ACHN (cell line): ENCODE measurements around the gene WDR64.

Experiments used
- DNase-seq: peaks from one replicate; pipeline ENCODE4 v3.0.0-alpha.2; 2015
- in situ Hi-C: cut with HindIII; loops from 2 replicates; pipeline ENCODE4 v1.10.0; 2017; ENCODE audit warnings: low sequenced_read_pairs, low pct_ligation_motif_present, low pct_unique_long_range_greater_than_20kb

Gene WDR64

DNA sequence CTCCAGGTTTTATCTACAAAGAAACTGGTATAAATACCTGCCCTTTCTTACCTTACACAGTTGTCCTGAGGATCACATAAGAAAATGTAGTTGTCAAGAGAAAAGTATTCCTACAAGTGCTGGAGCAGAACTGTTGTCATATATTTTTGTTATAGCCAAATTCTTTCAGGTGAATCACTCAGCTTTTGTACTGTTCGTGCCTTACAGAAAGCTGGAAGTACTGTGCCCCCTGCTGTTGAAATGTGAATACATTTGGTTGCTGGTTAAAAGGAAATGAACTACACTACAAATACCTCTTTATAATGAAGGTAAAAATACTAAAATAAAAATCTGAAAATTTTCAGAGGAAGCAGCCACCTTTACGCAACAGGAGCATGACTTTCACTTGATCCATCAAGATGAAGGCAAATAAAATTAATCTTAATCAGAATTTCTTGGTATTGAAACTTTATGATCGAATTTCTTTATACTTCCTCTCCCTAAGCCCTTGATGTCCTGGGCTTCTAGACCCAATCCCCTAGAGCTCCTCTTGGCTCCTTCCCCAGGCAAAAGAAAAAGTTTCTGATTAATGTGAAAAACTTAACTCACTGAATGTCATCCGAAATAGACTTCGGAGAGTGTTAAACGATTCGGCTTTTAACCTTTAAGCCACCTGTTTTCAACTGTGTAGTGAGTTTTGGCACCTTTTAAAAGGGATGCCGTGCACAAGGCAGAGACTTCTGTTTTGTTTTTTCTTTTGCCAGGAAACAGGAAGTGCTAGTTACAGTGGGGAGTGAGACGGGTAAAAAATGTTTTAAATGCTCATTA is 24.4 kb upstream of the WDR64 start:
- peak; percentile 84 for DNase-seq
- in situ Hi-C loops, result loop anchor here (25.0 kb wide), 1 partner anchor 235 kb away; no protein-coding TSS in a partner anchor

DNA sequence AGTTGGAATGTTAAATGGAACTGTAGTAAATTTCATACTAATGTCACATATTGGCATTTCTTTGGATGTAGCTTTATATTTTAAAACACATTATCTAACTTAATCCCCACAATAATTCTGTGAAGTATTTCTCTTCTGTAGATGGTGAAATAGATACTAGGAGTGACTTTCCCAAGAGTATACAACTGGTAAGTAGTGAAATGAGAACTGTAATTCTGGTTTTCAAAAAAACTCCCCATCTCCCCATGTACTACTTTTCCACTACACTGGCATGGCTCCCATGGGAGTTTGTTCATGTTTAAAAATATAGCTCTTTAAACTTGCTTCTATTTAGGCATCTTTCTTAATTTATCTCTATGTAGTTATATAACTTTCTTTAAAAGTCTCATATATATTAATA is 22.1 kb upstream of the WDR64 start:
- no peak for DNase-seq
- in situ Hi-C loops, result loop anchor here (25.0 kb wide), 1 partner anchor 232 kb away; no protein-coding TSS in a partner anchor

DNA sequence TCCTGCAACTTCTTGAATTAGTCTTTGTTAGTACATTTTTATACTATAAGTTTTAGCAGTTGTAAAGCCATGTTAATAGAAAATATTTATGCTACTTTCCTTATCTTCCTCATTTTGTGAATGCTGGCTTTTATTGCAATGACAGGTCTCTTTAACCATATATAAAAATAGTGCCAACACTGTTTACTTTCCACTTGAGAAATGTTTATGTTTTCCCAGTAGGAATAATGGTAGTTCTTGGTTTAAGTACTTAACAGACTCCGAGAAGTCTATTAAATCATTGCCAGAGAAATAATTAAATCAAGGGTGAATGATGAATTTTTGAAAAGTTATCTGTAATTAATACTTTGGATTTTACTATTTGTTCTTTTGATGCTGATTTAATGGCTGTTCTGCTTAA is 21.6 kb upstream of the WDR64 start:
- DNase-seq, result no peak
- in situ Hi-C loops, result loop anchor here (25.0 kb wide), 1 partner anchor 232 kb away; no protein-coding TSS in a partner anchor

DNA sequence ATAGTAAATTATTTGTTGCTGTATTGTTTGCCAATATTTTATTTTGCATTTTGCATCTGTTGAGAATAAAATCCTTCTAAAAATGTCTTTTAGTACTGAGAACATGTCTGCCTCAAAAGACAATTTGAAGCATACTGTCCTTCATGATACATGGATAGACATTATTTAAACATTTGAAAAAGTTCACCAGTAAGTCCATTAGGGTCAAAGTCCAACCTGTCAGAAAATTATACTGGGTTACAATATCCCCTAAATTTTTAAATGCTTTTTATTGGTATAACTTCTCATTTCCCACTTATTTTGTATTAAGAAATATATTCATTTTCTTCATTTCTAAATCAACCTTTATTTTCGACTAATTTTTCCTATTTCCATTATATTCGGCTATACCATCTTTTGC is 21.2 kb upstream of the WDR64 start:
- no peak for DNase-seq
- in situ Hi-C loops, result loop anchor here (25.0 kb wide), 1 partner anchor 231 kb away; no protein-coding TSS in a partner anchor

DNA sequence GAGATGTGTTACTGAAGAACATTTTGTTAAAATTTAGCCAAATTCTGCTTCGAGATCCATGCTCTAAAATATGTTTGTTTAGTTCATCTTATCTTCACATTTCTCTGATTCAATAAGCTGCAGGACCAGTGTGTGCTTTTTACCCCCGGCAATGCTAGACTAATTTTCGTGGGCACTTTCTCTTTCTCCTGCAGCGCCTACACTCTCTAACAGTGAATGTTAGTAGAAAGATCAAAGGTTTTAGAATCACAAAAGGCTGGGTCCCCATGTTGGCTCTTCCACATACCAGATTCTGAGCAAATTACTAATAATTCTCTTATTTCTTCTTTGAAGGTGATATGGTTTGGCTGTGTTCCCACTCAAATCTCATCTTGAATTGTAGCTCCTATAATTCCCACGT is 20.4 kb upstream of the WDR64 start:
- in situ Hi-C loops, result loop anchor here (25.0 kb wide), 1 partner anchor 231 kb away; no protein-coding TSS in a partner anchor
- no peak for DNase-seq

DNA sequence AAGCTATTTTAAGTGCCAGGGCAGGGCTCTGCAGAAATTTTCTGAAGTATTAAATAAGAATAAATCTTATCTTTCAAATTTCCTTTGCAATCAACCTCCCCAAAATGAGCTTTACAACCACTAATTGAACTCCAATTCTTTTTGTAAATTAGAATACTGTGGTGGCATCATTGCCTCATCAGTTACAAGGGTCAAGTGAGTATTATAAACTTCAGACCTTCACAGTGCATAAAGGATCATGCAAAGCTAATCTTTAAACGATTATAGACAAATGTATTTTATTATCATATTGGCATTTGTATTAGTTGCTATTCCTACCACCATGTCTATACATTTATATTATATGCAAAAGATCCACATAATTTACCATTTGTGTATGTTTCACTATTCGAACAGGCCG is 19.1 kb upstream of the WDR64 start:
- in situ Hi-C loops, result loop anchor here (25.0 kb wide), 1 partner anchor 229 kb away; no protein-coding TSS in a partner anchor
- no peak for DNase-seq

DNA sequence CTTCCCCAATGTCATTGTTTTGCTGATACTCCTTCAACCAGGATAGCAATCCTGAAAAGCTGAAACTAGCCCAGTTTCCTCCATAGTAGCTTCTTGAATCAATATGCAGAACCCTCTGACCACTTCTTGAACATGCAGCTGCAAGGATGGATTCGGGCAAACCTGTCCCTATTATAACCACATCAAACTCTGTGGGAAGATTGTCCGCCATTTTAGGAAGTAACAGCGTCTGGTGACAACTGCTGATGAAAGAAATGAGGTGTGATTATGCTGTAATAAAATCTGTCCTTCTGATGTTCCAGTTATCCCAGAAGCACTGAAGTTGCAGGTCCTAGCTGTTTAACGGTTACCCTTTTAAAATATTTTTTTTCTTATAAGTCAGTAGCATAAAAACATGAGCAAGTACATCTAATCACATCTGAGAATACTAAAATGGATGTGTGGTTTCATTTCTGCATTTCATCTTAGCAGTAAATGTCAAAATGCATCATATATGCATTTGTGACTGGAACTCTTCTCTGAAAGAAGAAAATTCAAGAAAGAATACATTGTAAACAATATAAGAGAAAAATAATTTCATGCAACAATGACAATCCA is 16.4 kb upstream of the WDR64 start:
- no peak for DNase-seq
- in situ Hi-C loops, result loop anchor here (25.0 kb wide), 1 partner anchor 227 kb away; no protein-coding TSS in a partner anchor

DNA sequence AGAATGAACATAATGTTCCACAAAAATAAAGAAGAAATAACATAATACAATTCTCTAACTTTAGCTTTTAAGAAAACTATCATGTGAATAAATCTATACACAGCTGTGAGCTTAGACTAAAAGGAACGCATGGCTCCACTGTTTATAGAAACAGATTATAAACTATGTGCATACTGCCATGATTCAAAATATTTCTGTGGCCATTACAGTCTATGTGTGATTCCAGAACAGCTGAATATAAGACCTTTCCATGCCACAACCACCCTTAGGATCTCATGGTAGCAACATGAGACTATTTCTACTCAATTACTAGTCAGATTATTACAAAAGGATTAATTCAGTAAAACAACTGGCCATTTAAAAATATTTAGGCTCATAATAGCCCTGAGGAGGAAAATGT is 15.8 kb upstream of the WDR64 start:
- DNase-seq, result no peak
- in situ Hi-C loops, result loop anchor here (25.0 kb wide), 1 partner anchor 226 kb away; no protein-coding TSS in a partner anchor

DNA sequence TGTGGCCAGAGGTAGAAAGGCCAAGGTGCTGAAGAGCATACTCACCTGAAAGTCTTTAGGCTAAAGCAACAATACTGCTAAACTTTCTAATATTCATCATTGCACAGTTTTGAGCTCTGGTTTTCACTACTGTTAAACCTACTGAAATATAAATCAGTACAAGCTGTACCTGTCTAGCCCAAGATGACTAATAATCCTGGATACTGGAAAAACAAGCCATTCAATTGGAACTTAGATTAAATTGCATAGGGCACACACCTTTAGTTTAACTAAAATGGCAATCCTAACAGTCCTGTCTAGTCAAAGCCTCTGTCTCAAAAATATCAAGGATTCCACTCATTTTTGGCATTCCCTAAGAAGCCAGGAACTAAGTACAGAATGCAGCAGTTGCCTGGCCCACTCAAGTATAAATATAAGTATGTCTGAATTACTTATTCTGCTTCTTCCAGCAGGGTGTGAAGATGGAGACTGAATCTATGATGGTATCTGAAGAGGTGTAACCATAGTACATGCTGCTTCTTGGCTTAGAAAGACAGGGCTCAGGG is 15.0 kb upstream of the WDR64 start:
- peak; percentile 24 for DNase-seq
- in situ Hi-C loops, result loop anchor here (25.0 kb wide), 1 partner anchor 225 kb away; no protein-coding TSS in a partner anchor

DNA sequence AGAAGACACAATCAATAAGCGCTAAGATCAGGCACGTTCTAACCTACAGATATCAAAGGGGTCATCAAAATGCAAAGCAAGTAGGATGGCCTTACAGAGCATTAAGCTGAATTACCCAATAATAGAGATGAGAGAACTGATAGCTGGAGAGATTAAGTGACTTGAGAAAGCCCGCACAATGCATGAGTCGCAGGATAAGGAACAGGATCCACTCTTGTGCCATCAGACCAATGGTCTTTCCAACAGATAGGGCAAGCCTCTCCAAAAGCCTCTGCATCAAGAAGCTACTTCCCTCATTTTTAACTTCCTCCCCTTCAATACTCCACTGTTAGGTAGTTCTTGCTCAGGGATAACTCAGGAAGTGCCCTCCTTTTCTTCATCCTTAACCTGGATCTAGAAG is 14.5 kb upstream of the WDR64 start:
- DNase-seq, result no peak

DNA sequence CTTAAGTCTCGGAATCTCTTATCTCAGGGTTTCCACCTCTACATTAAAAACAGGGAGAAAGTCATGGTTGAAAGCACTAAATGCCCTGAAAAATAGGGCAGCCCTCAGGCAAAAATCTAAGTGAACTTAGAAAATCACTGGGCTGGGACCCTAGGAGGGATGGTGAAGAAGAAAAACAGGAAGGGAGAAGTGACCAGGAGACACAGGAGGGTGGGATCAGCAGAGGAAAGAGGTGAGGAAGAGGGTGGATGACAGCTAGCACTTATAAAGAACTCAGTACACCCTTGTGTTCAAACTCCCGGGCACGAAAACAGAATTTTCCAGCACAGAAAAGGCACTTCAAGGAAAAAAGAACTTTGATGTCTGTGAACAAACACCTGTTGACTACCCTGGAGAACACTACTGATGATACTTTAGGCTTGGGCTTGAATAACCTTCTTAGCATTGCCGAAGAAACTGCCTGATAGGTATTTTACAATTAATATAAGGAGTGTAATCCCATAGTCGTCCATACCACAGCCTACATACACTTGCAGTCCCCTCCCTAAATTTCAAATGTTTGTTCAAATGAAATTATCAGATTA is 13.9 kb upstream of the WDR64 start:
- in situ Hi-C loops, result loop anchor here (25.0 kb wide), 1 partner anchor 224 kb away; no protein-coding TSS in a partner anchor
- DNase-seq, result no peak

More for the DNA sequence above, 14.5 kb upstream of the WDR64 start:
- in situ Hi-C loops, result loop anchor here (25.0 kb wide), 1 partner anchor 225 kb away; no protein-coding TSS in a partner anchor

DNA sequence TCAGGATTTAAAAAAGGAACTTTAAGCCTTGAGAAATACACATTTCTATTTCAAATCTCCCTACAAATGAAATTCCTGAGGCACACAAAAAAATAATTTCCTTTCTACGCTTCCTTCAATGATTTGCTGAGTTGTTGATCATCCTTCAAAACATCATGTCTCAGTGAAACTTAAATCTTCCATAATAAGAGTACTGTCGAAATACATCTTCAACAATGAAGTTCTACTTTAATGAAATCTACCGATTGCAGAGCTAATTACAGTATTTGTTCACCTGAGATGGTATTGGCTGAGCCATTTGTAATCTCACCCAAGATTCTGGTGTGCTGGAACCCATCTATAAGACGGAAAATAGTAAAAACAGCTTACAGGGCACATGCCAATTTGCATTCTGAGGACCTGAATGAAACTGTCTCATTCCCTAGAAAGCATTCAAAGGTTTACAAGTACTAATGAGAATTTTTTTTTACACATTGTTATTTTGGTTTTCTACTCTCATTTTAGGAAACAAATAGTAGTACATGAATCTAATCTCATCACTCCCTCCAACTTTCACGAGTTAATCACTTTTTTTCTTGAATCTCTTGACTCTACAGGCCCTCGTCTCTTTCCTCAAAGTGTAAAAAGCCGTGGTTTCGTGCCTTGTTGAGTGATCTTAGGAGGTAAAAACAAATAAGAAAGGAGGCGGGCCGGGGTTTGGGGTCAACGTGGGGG is 13.0 kb upstream of the WDR64 start:
- in situ Hi-C loops, result loop anchor here (25.0 kb wide), 1 partner anchor 223 kb away; no protein-coding TSS in a partner anchor
- DNase-seq, result peak; percentile 49

DNA sequence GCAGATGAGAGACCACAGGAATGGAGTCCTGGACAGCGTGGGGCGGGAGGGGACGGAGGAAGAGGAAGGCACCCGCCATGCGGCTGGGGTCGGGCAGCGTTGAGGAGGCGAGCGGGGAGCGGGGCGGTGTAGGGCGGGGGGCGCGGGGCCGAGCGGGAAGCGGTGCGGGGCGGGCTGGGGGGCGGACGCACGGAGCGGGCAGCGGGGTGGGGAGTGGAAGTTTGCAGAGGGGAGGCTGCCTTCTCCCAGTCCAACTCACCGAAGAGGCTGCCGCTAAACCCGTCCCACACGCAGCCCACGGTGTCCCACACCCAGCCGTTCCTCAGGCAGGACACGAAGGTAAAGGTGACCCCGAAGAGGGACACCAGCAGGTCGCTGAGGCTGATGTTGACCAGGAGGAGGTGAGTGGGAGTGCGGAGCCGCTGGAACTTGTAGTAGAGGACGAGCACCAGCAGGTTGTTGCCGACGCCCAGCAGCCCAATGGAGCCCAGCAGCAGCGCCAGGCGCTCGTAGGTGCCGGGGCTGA is 12.4 kb upstream of the WDR64 start:
- in situ Hi-C loops, result loop anchor here (25.0 kb wide), 1 partner anchor 223 kb away; no protein-coding TSS in a partner anchor
- DNase-seq, result peak; percentile 56

DNA sequence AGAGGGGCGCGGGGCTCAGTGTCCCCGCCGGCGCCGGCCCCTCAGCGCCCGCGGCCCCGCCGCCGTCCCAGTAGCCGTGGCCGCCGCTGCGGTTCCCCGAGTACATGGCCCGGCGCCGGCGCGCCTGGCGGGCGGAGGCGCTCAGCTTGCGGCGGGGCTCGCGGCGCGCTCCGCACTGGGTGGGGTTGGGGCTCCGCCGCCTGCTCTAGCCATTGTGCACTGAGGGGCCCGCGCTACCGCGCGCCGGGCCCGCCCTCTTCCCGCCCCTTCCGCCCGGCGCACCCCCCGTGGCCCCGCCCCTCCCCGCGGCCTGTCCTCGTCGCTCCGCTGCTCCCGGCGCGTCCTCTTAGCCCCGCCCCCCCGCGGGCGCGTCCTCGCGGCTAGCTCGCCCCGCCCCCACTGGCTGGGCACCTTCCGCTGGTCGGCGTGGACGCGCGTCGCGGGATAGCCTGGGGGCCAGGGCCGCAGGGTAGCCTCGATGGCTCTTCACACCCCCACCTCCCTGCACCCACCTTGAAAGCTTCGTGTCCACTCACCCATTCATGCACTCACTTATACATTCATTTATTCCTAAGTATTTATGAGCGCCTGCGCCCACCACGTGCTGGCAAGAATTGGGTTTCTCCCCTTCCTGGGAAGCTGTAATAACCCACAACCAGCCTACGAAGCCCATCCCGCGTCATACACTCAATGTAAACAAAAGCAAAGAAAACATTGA is 11.8 kb upstream of the WDR64 start, which contains the start of the genes CHML and OPN3:
CHML (minus strand) TSS at position 221 of the 718 bp plus-strand sequence. CDS start 4,603 bp downstream, outside the sequence.
OPN3 (minus strand) TSS at position 221 of the 718 bp plus-strand sequence; CDS start at position 106, 115 bp downstream.
- in situ Hi-C loops, result loop anchor here (25.0 kb wide), 1 partner anchor 222 kb away; no protein-coding TSS in a partner anchor
- peak; percentile 92 for DNase-seq

DNA sequence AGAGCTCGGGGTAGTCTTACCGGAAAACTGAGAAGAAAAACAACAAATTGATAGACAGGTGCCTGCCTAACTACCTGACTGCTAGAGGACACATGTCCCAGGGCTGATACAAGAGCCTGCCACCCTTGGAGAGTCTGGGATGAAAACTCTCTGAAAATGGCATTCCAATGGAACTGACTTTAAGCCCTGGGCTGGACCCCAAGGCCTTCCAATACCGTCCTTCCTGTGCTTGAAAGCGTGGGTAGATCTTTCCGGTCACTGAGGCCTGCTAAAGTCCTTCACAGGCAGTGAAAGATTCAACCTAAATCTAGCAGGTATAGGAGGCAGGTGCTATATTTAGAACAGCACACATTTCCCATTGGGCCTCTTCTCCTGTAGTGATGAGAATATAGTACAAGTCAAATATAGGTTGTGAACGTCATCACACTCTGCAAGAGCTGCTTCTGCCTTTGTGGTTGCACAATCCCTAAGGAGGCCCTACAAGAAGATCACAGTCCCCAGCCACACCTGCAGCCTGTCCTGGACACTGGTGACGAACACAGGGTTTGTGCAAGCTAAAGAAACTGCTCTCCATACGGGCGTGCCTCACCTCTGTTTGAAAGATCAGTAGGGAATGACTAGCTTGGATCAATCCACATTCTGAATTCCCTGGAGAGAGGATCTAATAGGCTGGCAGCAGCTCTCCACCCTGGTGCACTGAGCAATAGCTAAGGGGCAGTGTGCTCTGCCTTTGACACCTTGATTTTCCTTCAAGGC is 11.0 kb upstream of the WDR64 start:
- no peak for DNase-seq
- in situ Hi-C loops, result loop anchor here (25.0 kb wide), 1 partner anchor 221 kb away; no protein-coding TSS in a partner anchor
